GM23338 (cell line): ENCODE data around the gene TGOLN2. TPM values are rescaled to one million over a fixed set of nuclear protein-coding genes. Genes with fewer than 3 reads are reported as not detected.
"Not testable (repeated sequence)": the region's sequence is repeated elsewhere in the genome, so short reads cannot be mapped to it uniquely, and the experiment has no call there.

ENCODE experiments used
- ATAC-seq: fragments of 200-7000 bp; cut with Tn5 transposase; 3 replicates; pipeline ENCODE4 v1.9.1; 2020
- DNase-seq: peaks from one replicate; pipeline ENCODE4 v3.0.0-alpha.2; 2015; ENCODE audit warnings: low spot score
- H2AFZ ChIP-seq: fragments of 200-600 bp; sonication (generic); 2 replicates; pipeline ENCODE4 v1.8.0; 2016; ENCODE audit warnings: antibody characterized with exemption, mild to moderate bottlenecking, moderate library complexity
- H3F3A ChIP-seq: fragments of 200-600 bp; sonication (generic); replicated peaks from 2 replicates; pipeline ENCODE4 v1.8.0; 2017; ENCODE audit warnings: antibody characterized with exemption, mixed run types, low read depth
- H3K27ac ChIP-seq: fragments of 200-600 bp; sonication (generic); 2 replicates; pipeline ENCODE4 v1.6.1; 2016; ENCODE audit warnings: low read depth
- H3K27me3 ChIP-seq: fragments of 200-600 bp; sonication (generic); 2 replicates; pipeline ENCODE4 v1.8.0; 2016; ENCODE audit warnings: mild to moderate bottlenecking, mixed run types, moderate library complexity; ENCODE audit not compliant: insufficient read depth
- H3K36me3 ChIP-seq: fragments of 200-600 bp; sonication (generic); 2 replicates; pipeline ENCODE4 v1.8.0; 2016; ENCODE audit warnings: mild to moderate bottlenecking; ENCODE audit not compliant: insufficient read depth
- H3K4me1 ChIP-seq: fragments of 200-600 bp; sonication (generic); 2 replicates; pipeline ENCODE4 v1.8.0; 2016; ENCODE audit warnings: mild to moderate bottlenecking, moderate library complexity; ENCODE audit not compliant: insufficient read depth
- H3K4me2 ChIP-seq: fragments of 200-600 bp; sonication (generic); 2 replicates; pipeline ENCODE4 v1.7.1; 2017; ENCODE audit warnings: mixed run types
- H3K4me3 ChIP-seq: fragments of 200-600 bp; sonication (generic); 2 replicates; pipeline ENCODE4 v1.6.1; 2016; ENCODE audit warnings: mixed run types
- H3K79me2 ChIP-seq: fragments of 200-600 bp; sonication (generic); replicated peaks from 2 replicates; pipeline ENCODE4 v1.8.0; 2017; ENCODE audit warnings: mild to moderate bottlenecking; ENCODE audit not compliant: insufficient read depth
- H3K9me2 ChIP-seq: fragments of 200-600 bp; sonication (generic); 2 replicates; pipeline ENCODE4 v1.8.0; 2017; ENCODE audit not compliant: insufficient read depth
- H4K20me1 ChIP-seq: fragments of 200-600 bp; sonication (generic); replicated peaks from 2 replicates; pipeline ENCODE4 v1.8.0; 2017; ENCODE audit warnings: mild to moderate bottlenecking; ENCODE audit not compliant: insufficient read depth
- H3K27ac Mint-ChIP-seq: 2 replicates; pipeline ENCODE4 v1.8.0; 2020; ENCODE audit warnings: inconsistent platforms, mild to moderate bottlenecking, moderate library complexity, mixed read lengths
- H3K27me3 Mint-ChIP-seq: 3 replicates; pipeline ENCODE4 v1.8.0; 2022; ENCODE audit warnings: low read depth, mild to moderate bottlenecking, moderate library complexity, mixed read lengths, inconsistent platforms; ENCODE audit not compliant: insufficient read depth, poor library complexity
- H3K36me3 Mint-ChIP-seq: 3 replicates; pipeline ENCODE4 v1.8.0; 2021; ENCODE audit warnings: low read depth, mild to moderate bottlenecking, inconsistent platforms, moderate library complexity, mixed read lengths
- H3K4me1 Mint-ChIP-seq: 3 replicates; pipeline ENCODE4 v1.8.0; 2020; ENCODE audit warnings: mild to moderate bottlenecking, inconsistent platforms, mixed read lengths
- H3K4me3 Mint-ChIP-seq: 3 replicates; pipeline ENCODE4 v1.8.0; 2021; ENCODE audit warnings: moderate library complexity, mild to moderate bottlenecking, inconsistent platforms, mixed read lengths
- H3K9me3 Mint-ChIP-seq: 3 replicates; pipeline ENCODE4 v1.8.0; 2020; ENCODE audit warnings: moderate library complexity, mild to moderate bottlenecking, inconsistent platforms, mixed read lengths
- CREB1 ChIP-seq: fragments of 250-450 bp; sonication (Bioruptor Pico); IDR thresholded peaks from 2 replicates; pipeline ENCODE4 v1.5.0; 2020; ENCODE audit warnings: low read depth, mild to moderate bottlenecking, moderate library complexity
- EZH2 ChIP-seq: fragments of 200-600 bp; sonication (generic); IDR thresholded peaks from one replicate; pipeline ENCODE4 v1.8.0; 2017; ENCODE audit warnings: antibody characterized with exemption, mild to moderate bottlenecking, low read depth; ENCODE audit not compliant: unreplicated experiment
- EZH2phosphoT487 ChIP-seq: fragments of 200-600 bp; sonication (generic); IDR thresholded peaks from one replicate; pipeline ENCODE4 v1.8.1; 2018; ENCODE audit warnings: antibody characterized with exemption; ENCODE audit not compliant: unreplicated experiment
- JUNB ChIP-seq: IDR thresholded peaks from one replicate; pipeline ENCODE4 v1.6.1; 2016; ENCODE audit warnings: antibody characterized with exemption; ENCODE audit not compliant: unreplicated experiment
- NANOG ChIP-seq: IDR thresholded peaks from 2 replicates; pipeline ENCODE4 v1.6.1; 2016; ENCODE audit warnings: antibody characterized with exemption, borderline replicate concordance
- ZNF114 ChIP-seq: fragments of 250-450 bp; sonication (Bioruptor Pico); IDR thresholded peaks from 2 replicates; pipeline ENCODE4 v1.5.0; 2020; ENCODE audit warnings: mild to moderate bottlenecking, moderate library complexity
- ZNF331 ChIP-seq: fragments of 250-450 bp; sonication (Bioruptor Pico); IDR thresholded peaks from 2 replicates; pipeline ENCODE4 v1.5.0; 2020; ENCODE audit warnings: low read depth, mild to moderate bottlenecking, moderate library complexity
- polyA plus RNA-seq: library from polyadenylated mRNA; unstranded; fragments of >200 nt; fragmentation: Nextera tagmentation; extraction: Ambion mirVana; gene quantifications from 2 replicates; pipeline ENCODE4 v1.2.1, GENCODE V29; 2016
- total RNA-seq: library from RNA; depleted of rRNA; stranded (reverse); fragments of >200 nt; shearing (Covaris generic); gene quantifications from 2 replicates; pipeline ENCODE4 v1.2.3, GENCODE V29; 2014
- TF ChIP-seq, protein P1 (sequence below), 2 experiments: fragments of 200-600 bp in 1 of 2; sonication (generic) in 1 of 2; conservative IDR thresholded peaks; 2 replicates each; pipeline versions ENCODE4 v1.5.1 to v1.6.1; 2016 to 2017; ENCODE audit warnings: antibody characterized with exemption in 2 of 2, low read depth in 2 of 2, mild to moderate bottlenecking in 2 of 2, moderate library complexity in 1 of 2

The TGOLN2 gene
- total and polyA plus RNA-seq, 2 experiments from 2014 or later: 20.8 to 48.3 TPM

DNA sequence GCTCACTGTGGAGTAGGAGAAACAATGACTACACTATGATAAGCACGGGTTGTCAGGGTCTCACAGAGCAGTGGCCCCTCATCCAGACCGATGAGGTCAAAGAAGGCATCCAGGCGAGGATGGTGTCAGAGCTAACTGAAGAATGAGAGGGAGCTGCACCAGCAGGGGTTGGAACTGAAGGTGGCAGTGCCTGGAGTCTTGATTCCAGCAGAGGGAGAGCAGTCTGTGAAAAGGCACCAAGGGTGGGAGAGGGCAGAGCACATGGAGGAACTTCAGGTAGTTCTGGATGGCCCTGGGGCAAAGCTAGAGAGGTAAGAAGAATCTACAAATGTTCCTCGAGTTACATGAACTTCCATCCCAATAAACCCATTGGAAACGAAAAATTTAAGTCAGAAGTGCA lies 39.4 kb upstream of the TGOLN2 start:
- 0 out of 2 replicates have a peak, but pooled peaks cover 3% of the 10 kb centered on the region for H3F3A ChIP-seq
- H3K9me2 ChIP-seq: no peaks in the 10 kb centered on the region
- TF ChIP-seq, protein P1, sequence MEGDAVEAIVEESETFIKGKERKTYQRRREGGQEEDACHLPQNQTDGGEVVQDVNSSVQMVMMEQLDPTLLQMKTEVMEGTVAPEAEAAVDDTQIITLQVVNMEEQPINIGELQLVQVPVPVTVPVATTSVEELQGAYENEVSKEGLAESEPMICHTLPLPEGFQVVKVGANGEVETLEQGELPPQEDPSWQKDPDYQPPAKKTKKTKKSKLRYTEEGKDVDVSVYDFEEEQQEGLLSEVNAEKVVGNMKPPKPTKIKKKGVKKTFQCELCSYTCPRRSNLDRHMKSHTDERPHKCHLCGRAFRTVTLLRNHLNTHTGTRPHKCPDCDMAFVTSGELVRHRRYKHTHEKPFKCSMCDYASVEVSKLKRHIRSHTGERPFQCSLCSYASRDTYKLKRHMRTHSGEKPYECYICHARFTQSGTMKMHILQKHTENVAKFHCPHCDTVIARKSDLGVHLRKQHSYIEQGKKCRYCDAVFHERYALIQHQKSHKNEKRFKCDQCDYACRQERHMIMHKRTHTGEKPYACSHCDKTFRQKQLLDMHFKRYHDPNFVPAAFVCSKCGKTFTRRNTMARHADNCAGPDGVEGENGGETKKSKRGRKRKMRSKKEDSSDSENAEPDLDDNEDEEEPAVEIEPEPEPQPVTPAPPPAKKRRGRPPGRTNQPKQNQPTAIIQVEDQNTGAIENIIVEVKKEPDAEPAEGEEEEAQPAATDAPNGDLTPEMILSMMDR (conservative IDR thresholded peaks at IDR 0.05; ENCODE audit: low read depth in 2 of 2): peak in 1 of 2 experiments; percentile 21; a peak in 1 of 4 replicates
- TF ChIP-seq ZNF331 (CRISPR knock-in tag): no peak
- Mint-ChIP-seq H3K4me3 (no peak overlapping the region), H3K27me3 (no peaks in the 10 kb centered on the region), H3K27ac (no peak overlapping the region), H3K4me1 (no peaks in the 10 kb centered on the region), H3K9me3 (peaks cover 2% of the 10 kb centered on the region; the same call in 1 of the 3 replicates), H3K36me3 (peaks cover 14% of the 10 kb centered on the region)
- H3K27me3 ChIP-seq: no peaks in the 10 kb centered on the region
- H3K4me3 ChIP-seq: no peak overlapping the region
- H3K36me3 ChIP-seq: peaks cover 6% of the 10 kb centered on the region; the same call in 1 of the 2 replicates
- H2AFZ ChIP-seq: no peak overlapping the region
- no peak overlapping the region for H3K4me2 ChIP-seq
- H4K20me1 ChIP-seq: no peaks in the 10 kb centered on the region
- no peaks in the 10 kb centered on the region for H3K79me2 ChIP-seq
- no peak for DNase-seq
- H3K27ac ChIP-seq: no peak overlapping the region
- H3K4me1 ChIP-seq: no peaks in the 10 kb centered on the region
- ATAC-seq: peak; percentile 55

DNA sequence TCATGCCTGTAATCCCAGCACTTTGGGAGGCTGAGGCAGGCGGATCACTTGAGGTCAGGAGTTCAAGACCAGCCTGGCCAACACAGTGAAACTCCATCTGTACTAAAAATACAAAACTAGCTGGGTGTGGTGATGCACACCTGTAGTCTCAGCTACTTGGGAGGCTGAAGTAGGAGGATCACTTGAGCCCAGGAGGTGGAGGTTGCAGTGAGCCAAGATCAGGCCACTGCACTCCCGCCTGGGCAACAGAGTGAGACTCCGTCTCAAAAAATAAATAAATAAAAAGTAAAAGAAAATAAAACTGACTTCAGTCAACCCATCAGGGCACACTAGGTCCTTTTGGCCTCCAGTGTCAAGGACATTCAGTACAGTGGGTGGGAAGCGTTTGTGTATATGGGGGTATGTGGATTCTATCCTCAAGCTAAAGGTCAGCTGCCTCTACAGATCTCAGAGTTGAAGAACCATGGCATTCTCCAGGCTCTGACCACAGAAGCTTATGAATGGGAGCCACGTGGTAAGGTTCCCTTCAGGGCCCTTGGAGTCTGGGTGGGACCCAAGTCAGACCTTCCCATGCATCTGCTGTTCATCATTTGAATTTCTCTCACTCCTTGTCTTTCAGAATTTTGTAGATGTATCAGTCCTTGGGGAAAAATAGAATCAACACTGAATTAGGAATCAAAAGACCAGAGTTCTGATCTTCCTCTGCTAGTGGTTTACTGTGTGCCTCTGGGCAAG lies 35.0 kb upstream of the TGOLN2 start:
- H3K27ac Mint-ChIP-seq, H3K79me2 ChIP-seq, H3K4me2 ChIP-seq, H3K4me1 ChIP-seq, H4K20me1 ChIP-seq, ATAC-seq, H3K27me3 ChIP-seq, H3F3A ChIP-seq, H2AFZ ChIP-seq, H3K9me3 Mint-ChIP-seq, H3K27me3 Mint-ChIP-seq, H3K9me2 ChIP-seq, H3K36me3 ChIP-seq, H3K27ac ChIP-seq, H3K4me3 ChIP-seq, H3K4me1 Mint-ChIP-seq, H3K4me3 Mint-ChIP-seq, DNase-seq: not testable (repeated sequence)
- H3K36me3 Mint-ChIP-seq: peaks cover 11% of the 10 kb centered on the region

DNA sequence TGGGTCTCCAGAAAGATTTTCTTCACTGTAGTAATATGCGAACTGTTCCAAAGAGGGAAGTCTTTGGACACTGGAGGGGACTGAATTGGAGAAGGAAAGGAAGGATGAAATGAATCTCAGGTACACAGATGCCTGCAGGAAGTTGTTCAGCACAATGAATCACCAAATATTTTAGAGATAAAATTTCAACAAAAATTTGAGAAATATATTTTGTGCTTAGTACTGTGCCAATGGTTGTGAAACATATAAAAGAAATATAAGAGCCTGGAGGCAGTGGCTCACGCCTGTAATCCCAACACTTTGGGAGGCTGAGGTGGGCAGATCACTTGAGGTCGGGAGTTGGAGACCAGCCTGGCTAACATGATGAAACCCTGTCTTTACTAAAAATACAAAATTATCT lies 29.9 kb upstream of the TGOLN2 start:
- no peaks in the 10 kb centered on the region for H3K9me3 Mint-ChIP-seq
- no peaks in the 10 kb centered on the region for H3F3A ChIP-seq
- H3K27me3 Mint-ChIP-seq: peaks cover 5% of the 10 kb centered on the region
- H3K4me1 Mint-ChIP-seq: peaks cover 15% of the 10 kb centered on the region
- no peak for DNase-seq
- H2AFZ ChIP-seq: no peak overlapping the region
- H3K36me3 Mint-ChIP-seq: peaks cover 4% of the 10 kb centered on the region; the same call in 2 of the 3 replicates
- no peak overlapping the region for H3K27ac ChIP-seq
- H3K36me3 ChIP-seq: no peaks in the 10 kb centered on the region
- ATAC-seq: no peak
- H3K27me3 ChIP-seq: no peaks in the 10 kb centered on the region
- H3K4me3 ChIP-seq: no peak overlapping the region
- no peak overlapping the region for H3K4me3 Mint-ChIP-seq
- no peaks in the 10 kb centered on the region for H3K79me2 ChIP-seq
- no peaks in the 10 kb centered on the region; the same call in 1 of the 2 replicates for H4K20me1 ChIP-seq
- H3K27ac Mint-ChIP-seq: no peak overlapping the region
- H3K4me2 ChIP-seq: no peak overlapping the region
- H3K9me2 ChIP-seq: no peaks in the 10 kb centered on the region
- peaks cover 15% of the 10 kb centered on the region for H3K4me1 ChIP-seq
- TF ChIP-seq, protein P1 (conservative IDR thresholded peaks at IDR 0.05; ENCODE audit: low read depth in 2 of 2): no peak
- TF ChIP-seq JUNB: no peak
- no peak for TF ChIP-seq ZNF114 (CRISPR knock-in tag)
- no peak for TF ChIP-seq EZH2phosphoT487
- no peak for TF ChIP-seq EZH2
- TF ChIP-seq CREB1 (CRISPR knock-in tag): no peak
- no peak for TF ChIP-seq NANOG
